Ishikawa (cell line): ENCODE results near the gene ANKRD28.

Experiments
- EP300 ChIP-seq: IDR thresholded peaks from 2 replicates; pipeline ENCODE4 v1.6.1; 2012; ENCODE audit warnings: borderline replicate concordance
- NFIC ChIP-seq: IDR thresholded peaks from 2 replicates; pipeline ENCODE4 v1.6.1; 2012
- TAF1 ChIP-seq: IDR thresholded peaks from 2 replicates; pipeline ENCODE4 v1.6.1; 2012; ENCODE audit warnings: low read depth, mild to moderate bottlenecking
- TF ChIP-seq, protein P1 (sequence below): IDR thresholded peaks from 2 replicates; pipeline ENCODE4 v1.6.1; 2012; ENCODE audit warnings: low read depth, mild to moderate bottlenecking

DNA sequence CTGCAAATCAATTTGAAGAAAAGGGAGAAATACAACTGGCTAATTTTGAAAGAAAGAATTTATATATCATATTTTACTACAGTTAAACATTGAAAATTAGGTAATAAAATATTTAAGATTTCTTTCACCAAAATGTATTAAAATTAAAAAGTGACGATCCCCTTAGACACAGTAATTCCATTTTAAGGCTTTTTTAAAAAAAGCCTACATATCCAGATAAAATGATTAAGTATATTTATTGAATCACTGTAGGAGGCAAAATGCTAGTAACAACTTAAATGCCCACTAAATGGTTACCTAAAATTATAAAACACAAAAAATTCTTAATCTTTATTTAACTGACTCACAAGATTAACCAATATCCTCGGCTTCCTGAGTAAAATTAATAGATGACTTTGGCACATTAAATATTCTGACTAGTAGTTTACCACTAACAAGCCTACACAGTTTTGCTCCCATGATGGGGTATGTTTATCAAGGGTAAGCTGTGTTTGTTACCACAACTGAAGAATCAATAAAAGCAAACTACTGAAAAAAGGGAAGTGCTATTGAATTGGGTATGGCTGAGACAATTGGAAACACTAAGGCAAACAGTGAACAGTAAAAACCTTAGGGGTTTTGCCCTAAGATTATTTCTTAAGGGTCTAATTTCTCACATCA lies 28.4 kb downstream of the ANKRD28 start:
- TF ChIP-seq TAF1 (no peak), EP300 (no peak), NFIC (no peak)
- TF ChIP-seq, protein P1, sequence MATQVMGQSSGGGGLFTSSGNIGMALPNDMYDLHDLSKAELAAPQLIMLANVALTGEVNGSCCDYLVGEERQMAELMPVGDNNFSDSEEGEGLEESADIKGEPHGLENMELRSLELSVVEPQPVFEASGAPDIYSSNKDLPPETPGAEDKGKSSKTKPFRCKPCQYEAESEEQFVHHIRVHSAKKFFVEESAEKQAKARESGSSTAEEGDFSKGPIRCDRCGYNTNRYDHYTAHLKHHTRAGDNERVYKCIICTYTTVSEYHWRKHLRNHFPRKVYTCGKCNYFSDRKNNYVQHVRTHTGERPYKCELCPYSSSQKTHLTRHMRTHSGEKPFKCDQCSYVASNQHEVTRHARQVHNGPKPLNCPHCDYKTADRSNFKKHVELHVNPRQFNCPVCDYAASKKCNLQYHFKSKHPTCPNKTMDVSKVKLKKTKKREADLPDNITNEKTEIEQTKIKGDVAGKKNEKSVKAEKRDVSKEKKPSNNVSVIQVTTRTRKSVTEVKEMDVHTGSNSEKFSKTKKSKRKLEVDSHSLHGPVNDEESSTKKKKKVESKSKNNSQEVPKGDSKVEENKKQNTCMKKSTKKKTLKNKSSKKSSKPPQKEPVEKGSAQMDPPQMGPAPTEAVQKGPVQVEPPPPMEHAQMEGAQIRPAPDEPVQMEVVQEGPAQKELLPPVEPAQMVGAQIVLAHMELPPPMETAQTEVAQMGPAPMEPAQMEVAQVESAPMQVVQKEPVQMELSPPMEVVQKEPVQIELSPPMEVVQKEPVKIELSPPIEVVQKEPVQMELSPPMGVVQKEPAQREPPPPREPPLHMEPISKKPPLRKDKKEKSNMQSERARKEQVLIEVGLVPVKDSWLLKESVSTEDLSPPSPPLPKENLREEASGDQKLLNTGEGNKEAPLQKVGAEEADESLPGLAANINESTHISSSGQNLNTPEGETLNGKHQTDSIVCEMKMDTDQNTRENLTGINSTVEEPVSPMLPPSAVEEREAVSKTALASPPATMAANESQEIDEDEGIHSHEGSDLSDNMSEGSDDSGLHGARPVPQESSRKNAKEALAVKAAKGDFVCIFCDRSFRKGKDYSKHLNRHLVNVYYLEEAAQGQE, result no peak
